GM12878 (cell line): ENCODE measurements around the gene NEK3.
"Not testable (repeated sequence)": the region's sequence is repeated elsewhere in the genome, so short reads cannot be mapped to it uniquely, and the experiment has no call there.

ENCODE experiments used
- CTCF ChIP-seq, 3 experiments: IDR thresholded peaks in 2 of 3; conservative IDR thresholded peaks in 1 of 3; 2 replicates each; pipeline ENCODE4 v1.5.1; 2011; ENCODE audit warnings: low read depth in 3 of 3, low read length in 3 of 3, mild to moderate bottlenecking in 3 of 3, control low read depth in 2 of 3, moderate library complexity in 2 of 3, inconsistent platforms in 1 of 3, mixed read lengths in 1 of 3; ENCODE audit not compliant: control insufficient read depth in 2 of 3, insufficient read depth in 1 of 3; ENCODE audit errors: extremely low read depth in 1 of 3
- EGR1 ChIP-seq, 2 experiments: IDR thresholded peaks; 1 replicate in 1 of 2; 2 replicates in 1 of 2; pipeline ENCODE4 v1.6.1; 2011 to 2012; ENCODE audit warnings: low read depth in 2 of 2, low read length in 2 of 2, borderline replicate concordance in 1 of 2, mild to moderate bottlenecking in 1 of 2, moderate library complexity in 1 of 2
- ELK1 ChIP-seq: IDR thresholded peaks from 2 replicates; pipeline ENCODE4 v1.6.1; 2012; ENCODE audit warnings: low read depth, low read length, improper control_type of control experiment
- EP300 ChIP-seq, 2 experiments: fragments of 150-350 bp in 1 of 2; IDR thresholded peaks; 2 replicates each; pipeline ENCODE4 v1.6.1; 2011 to 2012; ENCODE audit warnings: low read depth in 2 of 2, low read length in 2 of 2, borderline replicate concordance in 1 of 2, improper control_type of control experiment in 1 of 2, inconsistent platforms in 1 of 2; ENCODE audit not compliant: control insufficient read depth in 1 of 2
- JUND ChIP-seq: IDR thresholded peaks from 2 replicates; pipeline ENCODE4 v1.6.1; 2012; ENCODE audit warnings: low read depth, mild to moderate bottlenecking, low read length, improper control_type of control experiment, moderate library complexity
- KLF5 ChIP-seq: fragments of 450-650 bp; IDR thresholded peaks from 2 replicates; pipeline ENCODE4 v1.6.1; 2014; ENCODE audit warnings: mild to moderate bottlenecking; ENCODE audit not compliant: partially characterized antibody
- MAX ChIP-seq: IDR thresholded peaks from 2 replicates; pipeline ENCODE4 v1.6.1; 2012; ENCODE audit warnings: low read depth, low read length, improper control_type of control experiment
- RELA ChIP-seq: fragments of 450-650 bp; IDR thresholded peaks from 2 replicates; pipeline ENCODE4 v1.8.0; 2014; ENCODE audit warnings: borderline replicate concordance; ENCODE audit not compliant: partially characterized antibody
- REST ChIP-seq: IDR thresholded peaks from 2 replicates; pipeline ENCODE4 v1.6.1; 2012; ENCODE audit warnings: mild to moderate bottlenecking, low read depth, low read length
- RFX5 ChIP-seq: IDR thresholded peaks from 2 replicates; pipeline ENCODE4 v1.6.1; 2011; ENCODE audit warnings: low read depth, low read length, improper control_type of control experiment
- SRF ChIP-seq, 2 experiments: IDR thresholded peaks; 2 replicates each; pipeline ENCODE4 v1.6.1; 2011; ENCODE audit warnings: low read depth in 2 of 2, low read length in 2 of 2, mild to moderate bottlenecking in 1 of 2, moderate library complexity in 1 of 2
- TAF1 ChIP-seq: IDR thresholded peaks from 2 replicates; pipeline ENCODE4 v1.6.1; 2011; ENCODE audit warnings: mild to moderate bottlenecking, low read depth, low read length, borderline replicate concordance
- ZNF384 ChIP-seq: IDR thresholded peaks from 2 replicates; pipeline ENCODE4 v1.6.1; 2012; ENCODE audit warnings: low read depth, mild to moderate bottlenecking, low read length, improper control_type of control experiment, borderline replicate concordance

GRCh38 chr13:52171686-52172085 is 12.3 kb upstream of the NEK3 start:
- not testable (repeated sequence) for TF ChIP-seq REST; SRF (IDR thresholded peaks at IDR 0.05; ENCODE audit: low read depth in 2 of 2, low read length in 2 of 2); RFX5; CTCF (IDR thresholded peaks at IDR 0.05 in 2 of 3, conservative IDR thresholded peaks at IDR 0.05 in 1 of 3; ENCODE audit: control insufficient read depth in 2 of 3, extremely low read depth in 1 of 3, insufficient read depth in 1 of 3, low read depth in 3 of 3, low read length in 3 of 3); ZNF384; MAX; EP300 (IDR thresholded peaks at IDR 0.05; ENCODE audit: borderline replicate concordance in 1 of 2, control insufficient read depth in 1 of 2, low read depth in 2 of 2, low read length in 2 of 2); TAF1; ELK1; RELA; JUND; EGR1 (IDR thresholded peaks at IDR 0.05; ENCODE audit: borderline replicate concordance in 1 of 2, low read depth in 2 of 2, low read length in 2 of 2); KLF5
